Nephron progenitor cell (in vitro differentiated cells): ENCODE results near the gene UGDH.

Source experiments
- DNase-seq: peaks from one replicate; pipeline ENCODE4 v3.0.0; 2021
- H3K27ac Mint-ChIP-seq: 2 replicates; pipeline ENCODE4 v1.8.0; 2021; ENCODE audit warnings: mild to moderate bottlenecking, moderate library complexity, mixed read lengths
- H3K27me3 Mint-ChIP-seq: 2 replicates; pipeline ENCODE4 v1.8.0; 2021; ENCODE audit warnings: mild to moderate bottlenecking, low read depth, mixed read lengths; ENCODE audit not compliant: poor library complexity
- H3K36me3 Mint-ChIP-seq: 2 replicates; pipeline ENCODE4 v1.8.0; 2021; ENCODE audit warnings: low read depth, mixed read lengths
- H3K4me1 Mint-ChIP-seq: 2 replicates; pipeline ENCODE4 v1.8.0; 2021; ENCODE audit warnings: mixed read lengths
- H3K4me3 Mint-ChIP-seq: 2 replicates; pipeline ENCODE4 v1.8.0; 2021; ENCODE audit warnings: mild to moderate bottlenecking, moderate library complexity, mixed read lengths
- H3K9me3 Mint-ChIP-seq: 2 replicates; pipeline ENCODE4 v1.8.0; 2021; ENCODE audit warnings: mild to moderate bottlenecking, moderate library complexity, mixed read lengths
- CTCF ChIP-seq: fragments of 200-600 bp; sonication (generic); IDR thresholded peaks from 2 replicates; pipeline ENCODE4 v1.5.0; 2021; ENCODE audit warnings: antibody characterized with exemption

The UGDH gene

GRCh38 chr4:39480902-39481695, 46.1 kb downstream of the UGDH start:
- H3K4me3 Mint-ChIP-seq = no peak overlapping the region
- no peak for DNase-seq
- H3K9me3 Mint-ChIP-seq = peaks cover 17% of the 10 kb centered on the region
- no peaks in the 10 kb centered on the region for H3K27me3 Mint-ChIP-seq
- peaks cover 14% of the 10 kb centered on the region for H3K36me3 Mint-ChIP-seq
- TF ChIP-seq CTCF = no peak
- no peak overlapping the region for H3K27ac Mint-ChIP-seq
- H3K4me1 Mint-ChIP-seq = no peaks in the 10 kb centered on the region

- H3K36me3 Mint-ChIP-seq = peaks cover 17% of the 10 kb centered on the region
- H3K4me3 Mint-ChIP-seq = no peak overlapping the region
- H3K4me1 Mint-ChIP-seq = no peaks in the 10 kb centered on the region
- no peak for TF ChIP-seq CTCF
- H3K27ac Mint-ChIP-seq = no peak overlapping the region
- DNase-seq = no peak
- peaks cover 17% of the 10 kb centered on the region for H3K9me3 Mint-ChIP-seq
- no peaks in the 10 kb centered on the region for H3K27me3 Mint-ChIP-seq
Measured at GRCh38 chr4:39480251-39480650, 47.0 kb downstream of the UGDH start.

GRCh38 chr4:39476187-39476895, 50.9 kb downstream of the UGDH start:
- Mint-ChIP-seq H3K4me1 (no peaks in the 10 kb centered on the region), H3K27ac (no peak overlapping the region)

GRCh38 chr4:39472396-39472795, 54.8 kb downstream of the UGDH start:
- no peaks in the 10 kb centered on the region for H3K9me3 Mint-ChIP-seq
- H3K4me3 Mint-ChIP-seq = no peak overlapping the region
- no peaks in the 10 kb centered on the region for H3K27me3 Mint-ChIP-seq
- H3K4me1 Mint-ChIP-seq = peaks cover 10% of the 10 kb centered on the region
- peaks cover 31% of the 10 kb centered on the region for H3K36me3 Mint-ChIP-seq
- no peak for TF ChIP-seq CTCF
- DNase-seq = no peak
- no peak overlapping the region for H3K27ac Mint-ChIP-seq

More at GRCh38 chr4:39476187-39476895, 50.9 kb downstream of the UGDH start:
- DNase-seq = no peak
- TF ChIP-seq CTCF = no peak
- peaks cover 20% of the 10 kb centered on the region for H3K36me3 Mint-ChIP-seq
- no peaks in the 10 kb centered on the region for H3K27me3 Mint-ChIP-seq
- no peaks in the 10 kb centered on the region for H3K9me3 Mint-ChIP-seq
- H3K4me3 Mint-ChIP-seq = no peak overlapping the region

GRCh38 chr4:39470402-39470801, 56.8 kb downstream of the UGDH start:
- Mint-ChIP-seq H3K27ac (no peak overlapping the region), H3K4me1 (peaks cover 10% of the 10 kb centered on the region), H3K9me3 (no peaks in the 10 kb centered on the region), H3K36me3 (peaks cover 17% of the 10 kb centered on the region), H3K27me3 (peaks cover 4% of the 10 kb centered on the region), H3K4me3 (no peak overlapping the region)
- DNase-seq = no peak
- no peak for TF ChIP-seq CTCF
